IPS-18a (cell line): ENCODE results near the gene IKZF1.

ENCODE experiments used
- H3K27ac ChIP-seq: one replicate; pipeline ENCODE4 v1.5.1; 2013; ENCODE audit warnings: low read length
- H3K27me3 ChIP-seq: one replicate; pipeline ENCODE4 v1.6.1; 2013; ENCODE audit warnings: mild to moderate bottlenecking, low read length; ENCODE audit not compliant: control insufficient read depth, insufficient read depth
- H3K36me3 ChIP-seq: one replicate; pipeline ENCODE4 v1.6.1; 2013; ENCODE audit warnings: low read depth, low read length; ENCODE audit not compliant: control insufficient read depth
- H3K4me1 ChIP-seq: one replicate; pipeline ENCODE4 v1.6.1; 2013; ENCODE audit warnings: low read depth, low read length; ENCODE audit not compliant: control insufficient read depth
- H3K4me3 ChIP-seq: one replicate; pipeline ENCODE4 v1.5.1; 2013; ENCODE audit warnings: low read length
- H3K9ac ChIP-seq: one replicate; pipeline ENCODE4 v1.6.1; 2013; ENCODE audit warnings: mild to moderate bottlenecking, low read length, moderate library complexity
- H3K9me3 ChIP-seq: one replicate; pipeline ENCODE4 v1.6.1; 2013; ENCODE audit warnings: low read depth, low read length; ENCODE audit not compliant: control insufficient read depth

Gene IKZF1

DNA sequence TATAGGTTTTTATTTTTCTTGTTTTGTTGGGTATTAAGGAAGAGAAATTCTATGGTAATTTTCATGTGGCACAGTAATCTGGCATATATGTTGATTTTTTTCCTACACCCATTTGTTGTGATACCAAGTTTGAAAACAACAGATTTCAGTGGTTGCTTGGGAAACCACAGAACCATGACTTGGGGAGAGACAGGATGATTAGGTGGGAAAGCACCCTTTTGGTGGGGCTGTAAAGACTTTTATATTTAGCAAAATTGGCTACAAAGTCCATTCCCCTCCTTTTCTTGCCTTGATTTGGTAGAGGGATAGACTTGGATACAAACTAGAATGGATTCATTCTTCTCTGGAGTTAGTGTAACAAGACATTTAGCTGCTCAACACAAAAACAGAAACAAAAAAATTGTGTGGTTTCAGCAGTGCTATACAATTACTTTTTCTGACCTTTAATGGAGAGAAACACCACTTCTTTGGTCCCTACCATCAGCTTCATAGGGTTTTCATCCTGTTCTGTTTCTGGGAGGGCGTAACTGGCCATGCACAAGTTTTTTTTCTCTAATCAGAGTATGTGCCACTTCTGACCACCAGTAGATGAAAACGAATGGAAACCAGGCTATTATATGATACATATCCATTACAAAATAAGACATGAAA is 92.9 kb downstream of the IKZF1 start:
- Histone ChIP-seq H3K36me3 (no peaks in the 10 kb centered on the region), H3K27me3 (no peaks in the 10 kb centered on the region), H3K27ac (no peak overlapping the region), H3K9ac (no peak overlapping the region), H3K4me3 (no peak overlapping the region), H3K4me1 (no peaks in the 10 kb centered on the region), H3K9me3 (no peaks in the 10 kb centered on the region)

DNA sequence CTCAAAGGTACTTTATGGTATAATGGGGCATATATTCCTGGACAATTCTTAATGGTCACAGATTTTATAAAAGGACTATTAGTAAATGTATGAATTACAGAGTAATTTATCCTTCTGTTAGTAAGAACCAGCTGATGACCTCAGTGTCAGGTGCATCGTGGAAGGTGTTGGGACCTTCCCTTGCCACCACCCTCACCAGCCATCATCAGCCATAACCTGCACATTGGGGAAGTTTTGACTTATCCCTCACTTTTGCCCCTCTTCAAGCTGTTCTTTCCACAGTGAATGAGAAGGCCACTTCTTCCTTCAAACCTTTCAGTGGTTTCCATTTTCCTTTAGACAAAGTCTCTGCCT is 93.4 kb downstream of the IKZF1 start:
- Histone ChIP-seq H3K9ac (no peak overlapping the region), H3K27ac (no peak overlapping the region), H3K27me3 (no peaks in the 10 kb centered on the region), H3K4me3 (no peak overlapping the region), H3K9me3 (no peaks in the 10 kb centered on the region), H3K36me3 (no peaks in the 10 kb centered on the region), H3K4me1 (no peaks in the 10 kb centered on the region)

DNA sequence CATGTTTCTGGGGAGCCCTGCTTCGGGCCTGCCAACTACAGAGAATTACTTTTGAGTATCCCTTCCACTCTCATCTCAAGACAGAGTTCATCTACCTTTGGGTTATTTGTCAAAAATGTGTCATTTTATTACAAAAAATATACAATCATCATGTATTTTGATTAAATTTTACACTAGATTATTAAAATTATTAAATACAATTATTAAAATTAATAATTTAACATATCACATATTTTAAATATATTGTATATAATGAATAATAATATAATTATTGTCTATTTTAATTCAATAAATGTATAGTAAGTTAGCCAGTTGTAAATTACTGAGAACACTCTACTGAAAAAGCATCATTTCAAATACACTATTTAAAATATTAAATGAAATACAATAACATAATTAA is 94.7 kb downstream of the IKZF1 start:
- Histone ChIP-seq H3K4me3 (no peak overlapping the region), H3K4me1 (no peaks in the 10 kb centered on the region), H3K36me3 (no peaks in the 10 kb centered on the region), H3K27ac (no peak overlapping the region), H3K9ac (no peak overlapping the region), H3K27me3 (no peaks in the 10 kb centered on the region), H3K9me3 (no peaks in the 10 kb centered on the region)

DNA sequence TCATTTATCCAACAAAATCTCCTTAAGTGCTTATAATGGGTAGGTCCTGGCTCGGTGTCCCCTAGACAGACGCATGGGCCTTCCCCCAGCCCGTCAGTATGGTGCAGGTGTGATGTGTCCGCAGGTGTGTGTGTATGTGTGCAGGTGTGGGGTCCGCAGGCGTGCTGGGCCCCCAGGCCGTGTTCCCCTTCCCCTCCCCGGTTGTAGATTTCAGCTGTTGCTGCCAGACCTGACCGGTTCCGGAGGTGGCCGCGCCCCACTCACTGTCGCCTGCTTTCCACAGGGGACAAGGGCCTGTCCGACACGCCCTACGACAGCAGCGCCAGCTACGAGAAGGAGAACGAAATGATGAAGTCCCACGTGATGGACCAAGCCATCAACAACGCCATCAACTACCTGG is 95.1 kb downstream of the IKZF1 start:
- Histone ChIP-seq H3K27ac (no peak overlapping the region), H3K9ac (no peak overlapping the region), H3K36me3 (no peaks in the 10 kb centered on the region), H3K4me1 (no peaks in the 10 kb centered on the region), H3K4me3 (no peak overlapping the region), H3K27me3 (no peaks in the 10 kb centered on the region), H3K9me3 (no peaks in the 10 kb centered on the region)

DNA sequence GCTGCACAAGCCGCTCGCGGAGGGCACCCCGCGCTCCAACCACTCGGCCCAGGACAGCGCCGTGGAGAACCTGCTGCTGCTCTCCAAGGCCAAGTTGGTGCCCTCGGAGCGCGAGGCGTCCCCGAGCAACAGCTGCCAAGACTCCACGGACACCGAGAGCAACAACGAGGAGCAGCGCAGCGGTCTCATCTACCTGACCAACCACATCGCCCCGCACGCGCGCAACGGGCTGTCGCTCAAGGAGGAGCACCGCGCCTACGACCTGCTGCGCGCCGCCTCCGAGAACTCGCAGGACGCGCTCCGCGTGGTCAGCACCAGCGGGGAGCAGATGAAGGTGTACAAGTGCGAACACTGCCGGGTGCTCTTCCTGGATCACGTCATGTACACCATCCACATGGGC is 95.6 kb downstream of the IKZF1 start:
- Histone ChIP-seq H3K36me3 (no peaks in the 10 kb centered on the region), H3K9ac (no peak overlapping the region), H3K27ac (no peak overlapping the region), H3K4me3 (no peak overlapping the region), H3K27me3 (no peaks in the 10 kb centered on the region), H3K4me1 (no peaks in the 10 kb centered on the region), H3K9me3 (no peaks in the 10 kb centered on the region)

DNA sequence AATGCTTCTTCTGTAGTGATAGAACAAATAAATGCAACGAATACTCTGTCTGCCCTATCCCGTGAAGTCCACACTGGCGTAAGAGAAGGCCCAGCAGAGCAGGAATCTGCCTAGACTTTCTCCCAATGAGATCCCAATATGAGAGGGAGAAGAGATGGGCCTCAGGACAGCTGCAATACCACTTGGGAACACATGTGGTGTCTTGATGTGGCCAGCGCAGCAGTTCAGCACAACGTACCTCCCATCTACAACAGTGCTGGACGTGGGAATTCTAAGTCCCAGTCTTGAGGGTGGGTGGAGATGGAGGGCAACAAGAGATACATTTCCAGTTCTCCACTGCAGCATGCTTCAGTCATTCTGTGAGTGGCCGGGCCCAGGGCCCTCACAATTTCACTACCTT is 99.9 kb downstream of the IKZF1 start:
- H3K27me3 ChIP-seq = no peaks in the 10 kb centered on the region
- no peak overlapping the region for H3K4me3 ChIP-seq
- H3K27ac ChIP-seq = no peak overlapping the region
- H3K9ac ChIP-seq = no peak overlapping the region
- H3K4me1 ChIP-seq = no peaks in the 10 kb centered on the region
- H3K9me3 ChIP-seq = no peaks in the 10 kb centered on the region
- H3K36me3 ChIP-seq = no peaks in the 10 kb centered on the region

DNA sequence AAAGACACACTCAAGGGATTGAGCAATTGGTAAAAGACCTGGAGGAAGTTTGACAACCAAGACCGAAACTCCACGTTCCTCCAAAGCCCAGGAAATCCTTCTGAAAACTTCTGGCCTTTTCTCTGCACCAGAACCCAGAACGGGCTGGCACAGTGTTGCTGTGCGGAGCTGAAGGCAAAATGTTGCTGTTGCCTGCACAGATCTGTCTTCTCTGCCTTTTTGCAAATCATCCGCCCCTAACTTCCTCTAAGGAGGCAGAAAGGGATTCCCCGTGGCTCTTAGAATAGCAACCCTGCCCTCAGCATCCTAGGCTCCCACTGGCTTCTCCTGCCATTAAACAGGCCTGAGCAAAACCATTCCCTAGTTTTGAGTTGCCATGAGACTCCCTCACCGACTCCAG is 100.7 kb downstream of the IKZF1 start:
- Histone ChIP-seq H3K27me3 (no peaks in the 10 kb centered on the region), H3K9ac (no peak overlapping the region), H3K4me3 (no peak overlapping the region), H3K27ac (no peak overlapping the region), H3K36me3 (no peaks in the 10 kb centered on the region), H3K9me3 (no peaks in the 10 kb centered on the region), H3K4me1 (no peaks in the 10 kb centered on the region)

DNA sequence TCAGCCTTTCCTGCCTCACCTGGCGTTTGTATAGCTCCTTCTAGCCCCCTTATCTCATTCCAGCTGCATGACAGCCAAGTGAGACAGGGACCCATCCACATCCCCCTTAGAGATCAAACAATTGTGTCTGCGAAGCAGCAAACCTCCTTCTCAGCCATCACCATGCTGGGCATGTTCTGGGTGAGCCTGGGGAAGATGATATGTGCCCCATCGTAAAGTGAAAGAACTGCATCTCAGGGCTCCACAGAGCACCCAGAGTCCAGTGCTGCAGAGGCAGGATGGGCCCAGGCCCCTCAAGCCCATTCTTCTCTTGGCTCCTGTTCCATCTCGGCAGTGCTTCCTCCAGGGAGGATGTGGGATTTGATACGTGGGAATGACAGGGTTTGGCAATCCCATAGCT is 102.4 kb downstream of the IKZF1 start:
- Histone ChIP-seq H3K4me3 (no peak overlapping the region), H3K9ac (no peak overlapping the region), H3K4me1 (no peaks in the 10 kb centered on the region), H3K36me3 (no peaks in the 10 kb centered on the region), H3K27me3 (no peaks in the 10 kb centered on the region), H3K9me3 (no peaks in the 10 kb centered on the region), H3K27ac (no peak overlapping the region)

DNA sequence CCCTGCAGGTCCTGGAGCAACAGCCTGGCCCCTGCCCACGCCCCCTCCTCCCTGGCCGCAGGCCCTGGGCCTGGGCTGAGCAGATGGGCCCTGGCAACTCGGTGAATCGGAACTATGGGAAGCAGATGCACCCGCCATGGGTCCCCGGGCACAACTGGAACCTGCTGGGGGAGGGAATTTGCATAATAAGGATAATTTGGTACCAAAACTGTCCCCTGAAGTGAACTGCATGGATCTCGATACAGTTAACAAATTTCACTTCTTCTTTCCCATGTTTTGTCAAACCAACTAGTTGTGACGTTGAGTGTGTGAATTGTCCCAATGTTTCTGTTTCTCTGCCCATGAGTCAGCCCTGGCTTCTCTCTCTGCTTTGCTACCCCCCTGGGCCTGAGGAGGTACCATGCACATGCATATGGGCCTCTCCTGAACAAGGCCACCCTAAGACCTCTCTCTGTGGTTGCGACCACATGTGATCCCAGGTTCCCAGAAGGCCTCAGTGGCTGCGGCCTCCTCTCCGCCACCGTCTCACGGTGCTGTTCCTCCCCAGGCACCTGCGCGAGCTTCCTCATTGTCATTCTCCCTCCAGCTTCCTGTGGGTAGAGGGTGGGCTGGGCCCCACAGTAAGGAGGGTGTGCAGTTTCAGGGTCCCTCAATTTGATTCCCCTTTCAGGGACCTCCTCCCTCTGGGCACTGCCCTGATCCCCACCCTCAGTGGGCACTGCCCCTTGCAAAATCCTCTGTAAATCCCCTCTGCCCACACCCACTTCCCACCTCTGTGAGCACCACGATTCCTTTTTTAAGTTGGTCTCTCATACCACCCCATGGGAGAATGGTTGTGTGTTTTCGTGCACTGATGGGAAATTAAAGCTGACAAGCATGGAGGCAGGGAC is 105.6 kb downstream of the IKZF1 start:
- H3K27me3 ChIP-seq = no peaks in the 10 kb centered on the region
- no peak overlapping the region for H3K9ac ChIP-seq
- no peaks in the 10 kb centered on the region for H3K36me3 ChIP-seq
- no peaks in the 10 kb centered on the region for H3K4me1 ChIP-seq
- no peak overlapping the region for H3K4me3 ChIP-seq
- no peaks in the 10 kb centered on the region for H3K9me3 ChIP-seq
- H3K27ac ChIP-seq = no peak overlapping the region

DNA sequence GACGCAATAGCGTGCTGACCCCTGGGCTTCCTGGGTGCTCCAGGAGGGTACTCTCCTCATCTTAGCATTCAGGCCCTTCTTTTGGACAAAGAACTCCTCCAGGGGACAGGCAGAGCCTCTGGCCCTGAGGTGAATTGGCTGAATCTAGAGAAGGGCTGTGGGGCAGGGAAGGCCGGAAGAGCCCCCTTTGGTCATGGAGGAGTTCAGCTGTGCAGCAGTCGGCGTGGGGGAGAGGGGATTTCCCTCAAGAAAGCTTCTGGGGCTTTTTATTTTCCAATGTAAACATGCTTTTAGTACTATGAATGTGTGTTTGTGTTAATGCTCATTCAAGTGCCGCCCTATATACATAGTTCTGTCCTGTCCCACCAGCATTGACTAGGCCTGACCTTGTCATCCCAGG is 106.8 kb downstream of the IKZF1 start:
- H3K36me3 ChIP-seq = no peaks in the 10 kb centered on the region
- no peaks in the 10 kb centered on the region for H3K9me3 ChIP-seq
- H3K27me3 ChIP-seq = no peaks in the 10 kb centered on the region
- no peak overlapping the region for H3K9ac ChIP-seq
- no peak overlapping the region for H3K4me3 ChIP-seq
- H3K27ac ChIP-seq = no peak overlapping the region
- no peaks in the 10 kb centered on the region for H3K4me1 ChIP-seq

DNA sequence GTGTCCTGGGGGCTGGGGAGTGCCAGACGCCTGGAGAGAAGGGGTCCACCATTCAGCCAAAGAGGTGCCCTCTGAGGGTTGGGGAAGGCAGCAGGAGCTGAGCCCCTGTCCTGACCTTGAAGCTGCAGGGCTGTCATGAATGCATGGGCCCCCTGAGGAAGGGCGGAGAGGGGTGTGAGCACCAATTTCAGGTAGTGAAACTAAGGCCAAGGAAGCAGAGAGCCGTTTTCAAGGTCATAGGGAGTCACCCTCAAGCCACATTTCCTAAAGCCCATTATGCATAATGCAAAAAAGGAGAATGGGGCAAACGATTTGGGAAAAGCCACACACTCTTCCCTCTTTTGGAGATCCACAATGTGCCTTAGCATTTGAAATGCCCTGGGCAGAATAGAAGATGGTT is 108.5 kb downstream of the IKZF1 start:
- no peak overlapping the region for H3K9ac ChIP-seq
- no peaks in the 10 kb centered on the region for H3K36me3 ChIP-seq
- no peaks in the 10 kb centered on the region for H3K27me3 ChIP-seq
- no peaks in the 10 kb centered on the region for H3K9me3 ChIP-seq
- H3K27ac ChIP-seq = no peak overlapping the region
- no peaks in the 10 kb centered on the region for H3K4me1 ChIP-seq
- no peak overlapping the region for H3K4me3 ChIP-seq

DNA sequence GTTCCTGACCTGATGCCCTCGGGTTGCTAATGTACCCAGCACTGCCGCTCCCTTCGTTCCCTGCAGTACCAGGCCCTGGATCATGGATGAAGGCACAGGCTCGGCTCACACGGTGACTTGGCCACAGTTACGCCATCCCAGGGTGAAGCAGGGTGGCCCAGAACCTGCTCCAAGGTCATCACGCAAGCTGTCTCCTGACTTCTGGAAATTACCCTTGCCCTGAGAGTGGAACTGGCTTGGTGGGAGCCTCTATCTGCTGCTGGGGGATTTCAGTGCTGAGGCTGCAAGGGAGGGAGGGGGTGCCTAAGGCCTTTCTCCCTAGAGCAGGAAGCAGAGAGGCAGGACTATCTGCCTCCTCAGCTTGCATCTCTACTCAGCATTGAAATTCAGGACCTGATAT is 109.0 kb downstream of the IKZF1 start:
- no peaks in the 10 kb centered on the region for H3K9me3 ChIP-seq
- no peaks in the 10 kb centered on the region for H3K4me1 ChIP-seq
- no peak overlapping the region for H3K4me3 ChIP-seq
- no peak overlapping the region for H3K9ac ChIP-seq
- H3K27ac ChIP-seq = no peak overlapping the region
- H3K27me3 ChIP-seq = no peaks in the 10 kb centered on the region
- H3K36me3 ChIP-seq = no peaks in the 10 kb centered on the region
